K562 (cell line): ENCODE results near the gene MSRB2. TPM values are rescaled to one million over a fixed set of nuclear protein-coding genes. Genes with fewer than 3 reads are reported as not detected.

Source experiments
- E2F3 ChIP-seq: fragments of 250-450 bp; sonication (Bioruptor Pico); IDR thresholded peaks from 2 replicates; pipeline ENCODE4 v1.4.0; 2020; ENCODE audit warnings: mild to moderate bottlenecking
- ETV1 ChIP-seq: fragments of 450-650 bp; conservative IDR thresholded peaks from 2 replicates; pipeline ENCODE4 v1.6.1; 2016; ENCODE audit warnings: missing genetic modification characterization, control low read depth, low read depth, missing compliant biosample characterization
- FOXM1 ChIP-seq, 2 experiments: fragments of 450-650 bp in 1 of 2; sonication (generic) in 1 of 2; formaldehyde crosslinking in 1 of 2; IDR thresholded peaks; 2 replicates each; pipeline versions ENCODE4 v1.6.1 to v1.9.0; 2017 to 2022; ENCODE audit warnings: low read depth in 2 of 2, mild to moderate bottlenecking in 2 of 2, missing genetic modification reagents in 1 of 2, moderate library complexity in 1 of 2
- MCM5 ChIP-seq: fragments of 450-650 bp; IDR thresholded peaks from 2 replicates; pipeline ENCODE4 v1.6.1; 2016; ENCODE audit warnings: low read depth
- MTA2 ChIP-seq: fragments of 450-650 bp; IDR thresholded peaks from 2 replicates; pipeline ENCODE4 v1.6.1; 2016; ENCODE audit warnings: low read depth
- MTA3 ChIP-seq: fragments of 450-650 bp; formaldehyde crosslinking; IDR thresholded peaks from 2 replicates; pipeline ENCODE4 v1.6.1; 2017; ENCODE audit warnings: mild to moderate bottlenecking, borderline replicate concordance
- RBM34 ChIP-seq: fragments of 200-400 bp; formaldehyde crosslinking; IDR thresholded peaks from 2 replicates; pipeline ENCODE4 v1.6.1; 2018; ENCODE audit warnings: low read length, borderline replicate concordance; ENCODE audit not compliant: insufficient read depth
- SMAD4 ChIP-seq: fragments of 250-450 bp; sonication (Bioruptor Pico); conservative IDR thresholded peaks from 2 replicates; pipeline ENCODE4 v1.8.0; 2021; ENCODE audit warnings: inconsistent platforms, mild to moderate bottlenecking, moderate library complexity
- TEAD4 ChIP-seq, 2 experiments: sonication (generic) in 1 of 2; formaldehyde crosslinking in 1 of 2; IDR thresholded peaks; 2 replicates each; pipeline versions ENCODE4 v1.6.1 to v1.8.0; 2012 to 2022; ENCODE audit warnings: borderline replicate concordance in 1 of 2, inconsistent platforms in 1 of 2, low read length in 1 of 2, mild to moderate bottlenecking in 1 of 2, missing genetic modification reagents in 1 of 2
- XRCC4 ChIP-seq: IDR thresholded peaks from one replicate; pipeline ENCODE4 v1.6.1; 2011; ENCODE audit not compliant: insufficient read depth, insufficient read length; ENCODE audit errors: extremely low read depth
- ZNF165 ChIP-seq: fragments of 250-450 bp; sonication (Bioruptor Pico); IDR thresholded peaks from 2 replicates; pipeline ENCODE4 v1.4.0; 2020; ENCODE audit warnings: borderline replicate concordance
- ZNF583 ChIP-seq: fragments of 250-450 bp; sonication (Bioruptor Pico); IDR thresholded peaks from 2 replicates; pipeline ENCODE4 v1.4.0; 2020
- polyA plus RNA-seq, 8 experiments: library from polyadenylated mRNA; depleted of rRNA in 4 of 8; stranded (reverse) in 5 of 8; unstranded in 3 of 8; fragments of >200 nt; fragmentation: Nextera tagmentation in 2 of 8; fragmentation: Illumina TruSeq in 1 of 8; extraction: Ambion mirVana in 2 of 8; extraction: Trizol in 1 of 8; gene quantifications; 2 replicates each; pipeline versions ENCODE4 v1.2.1 to v1.2.3, GENCODE V29; 2011 to 2014; ENCODE audit warnings: inconsistent platforms in 1 of 8, missing spikeins in 1 of 8
- total RNA-seq, 7 experiments: library from RNA; depleted of rRNA in 6 of 7; stranded (reverse); fragments of >200 nt in 6 of 7; fragmentation: Illumina TruSeq in 2 of 7; extraction: Trizol in 2 of 7; gene quantifications; 2 replicates each; pipeline versions ENCODE4 v1.2.1 to v1.2.3, GENCODE V29; 2011 to 2021; ENCODE audit warnings: low replicate concordance in 1 of 7
- TF ChIP-seq, protein P1 (sequence below): sonication (generic); formaldehyde crosslinking; IDR thresholded peaks from 2 replicates; pipeline ENCODE4 v1.8.0; 2022; ENCODE audit warnings: missing genetic modification reagents, mild to moderate bottlenecking, borderline replicate concordance

The MSRB2 gene
- total and polyA plus RNA-seq, 9 of the 15 experiments (the other 6 are each of a cell fraction or from before 2014, with no cell fraction given), result 1.5 to 22.3 (median 5.9) TPM

DNA sequence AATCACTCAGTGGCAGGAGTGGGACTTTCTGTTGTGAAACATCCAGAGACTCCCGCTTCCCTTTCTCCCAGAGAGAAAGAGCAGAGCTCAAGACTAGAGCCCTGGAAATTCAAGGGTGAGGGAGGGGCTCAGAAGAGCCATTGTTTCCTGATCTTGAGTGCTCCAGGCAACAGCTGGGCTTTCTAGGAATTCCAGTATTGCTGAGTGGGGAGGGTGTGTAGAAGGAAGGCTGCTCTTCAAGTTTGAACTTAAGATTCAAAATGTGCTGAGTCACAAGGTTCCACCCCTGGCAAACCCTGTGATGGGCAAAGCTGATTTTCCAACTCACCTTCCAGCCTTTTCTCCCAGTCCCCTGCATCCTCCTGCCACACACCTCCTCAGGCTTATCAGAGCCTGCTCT lies 42.3 kb upstream of the MSRB2 start (continued):
- TF ChIP-seq, protein P1, sequence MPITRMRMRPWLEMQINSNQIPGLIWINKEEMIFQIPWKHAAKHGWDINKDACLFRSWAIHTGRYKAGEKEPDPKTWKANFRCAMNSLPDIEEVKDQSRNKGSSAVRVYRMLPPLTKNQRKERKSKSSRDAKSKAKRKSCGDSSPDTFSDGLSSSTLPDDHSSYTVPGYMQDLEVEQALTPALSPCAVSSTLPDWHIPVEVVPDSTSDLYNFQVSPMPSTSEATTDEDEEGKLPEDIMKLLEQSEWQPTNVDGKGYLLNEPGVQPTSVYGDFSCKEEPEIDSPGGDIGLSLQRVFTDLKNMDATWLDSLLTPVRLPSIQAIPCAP (CRISPR knock-in tag), result no peak
- TF ChIP-seq ZNF583 (CRISPR knock-in tag) (peak; percentile 19; the same call in 1 of the 2 replicates), ZNF165 (CRISPR knock-in tag) (no peak), MCM5 (no peak), FOXM1 (IDR thresholded peaks at IDR 0.05; ENCODE audit: low read depth) (peak; percentile 51; the same call in 1 of the 2 replicates), FOXM1 (CRISPR knock-in tag; IDR thresholded peaks at IDR 0.05; ENCODE audit: low read depth) (no peak), SMAD4 (CRISPR knock-in tag) (peak; percentile 62; the same call in 1 of the 2 replicates), MTA2 (0 out of 2 replicates have a peak, but pooled peaks have one; percentile 30), ETV1 (tag) (no peak), MTA3 (0 out of 2 replicates have a peak, but pooled peaks have one; percentile 34), E2F3 (CRISPR knock-in tag) (no peak), TEAD4 (IDR thresholded peaks at IDR 0.05; ENCODE audit: low read length) (peak; percentile 43; the same call in 1 of the 2 replicates), TEAD4 (CRISPR knock-in tag; IDR thresholded peaks at IDR 0.05; ENCODE audit: borderline replicate concordance) (no peak), RBM34 (no peak), XRCC4 (no peak)
